Fibroblast of peridontal ligament (primary cell): ENCODE measurements around the gene STK11IP.

ENCODE experiments used
- DNase-seq: peaks from one replicate; pipeline ENCODE4 v3.0.0-alpha.2; 2010; ENCODE audit errors: extremely low read depth

STK11IP gene

DNA sequence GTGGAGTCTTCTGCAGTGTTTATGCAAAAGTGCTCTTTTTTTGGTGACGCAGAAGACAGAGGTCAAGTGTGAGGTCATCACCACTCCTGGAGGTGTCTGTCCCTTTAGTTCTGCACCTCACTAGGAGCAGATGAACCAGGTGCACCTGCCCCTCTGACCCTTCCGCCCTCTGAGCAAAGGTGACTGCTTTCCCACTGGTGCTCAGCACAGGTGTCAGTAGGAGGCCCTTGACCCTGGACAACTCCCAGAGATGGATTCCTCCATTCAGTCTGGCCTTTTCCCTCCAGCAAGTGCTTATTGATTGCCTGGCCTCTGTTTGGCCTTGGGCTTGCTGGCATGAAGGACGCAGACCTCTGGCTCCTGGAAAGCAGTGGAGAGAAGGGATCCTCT is 21.1 kb downstream of the STK11IP start:
- no peak for DNase-seq

DNA sequence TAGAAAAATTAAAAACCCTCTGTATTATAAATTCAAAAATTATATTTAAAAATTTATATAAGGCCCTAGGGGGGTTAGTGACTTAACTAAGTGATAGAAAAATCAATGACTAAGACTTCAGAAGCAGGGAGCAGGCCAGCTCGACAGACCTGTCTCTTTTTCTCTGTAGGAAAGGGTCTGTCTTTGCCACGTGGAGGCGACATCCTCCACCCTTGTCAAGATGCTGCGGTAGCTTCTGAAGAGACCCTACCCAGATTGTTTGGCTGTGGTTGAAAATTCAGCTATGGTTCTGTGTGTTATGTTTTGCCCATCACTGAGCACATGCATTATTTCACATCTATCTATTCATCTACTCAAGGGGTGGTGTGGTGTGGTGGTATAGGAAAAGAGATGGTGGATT is 21.6 kb downstream of the STK11IP start:
- DNase-seq: no peak

DNA sequence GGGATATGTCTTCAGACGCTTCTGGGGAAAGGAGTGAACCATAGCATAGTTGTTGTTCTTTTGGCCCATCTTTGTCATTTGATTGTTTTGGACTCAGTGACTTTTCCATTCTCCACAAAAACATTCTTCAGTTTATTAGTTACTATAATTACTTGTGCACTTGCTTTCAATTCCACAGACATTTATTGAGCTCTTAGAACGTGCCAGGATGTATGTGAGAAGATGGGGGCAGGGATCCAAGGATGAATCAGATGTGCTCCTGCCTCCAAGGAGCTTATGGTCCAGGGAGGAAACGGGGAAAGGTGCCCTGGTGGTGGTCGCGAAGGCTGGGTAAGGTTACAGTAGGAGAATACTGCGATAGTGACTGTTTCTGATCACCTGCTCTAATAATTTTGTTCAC is 22.9 kb downstream of the STK11IP start:
- no peak for DNase-seq

DNA sequence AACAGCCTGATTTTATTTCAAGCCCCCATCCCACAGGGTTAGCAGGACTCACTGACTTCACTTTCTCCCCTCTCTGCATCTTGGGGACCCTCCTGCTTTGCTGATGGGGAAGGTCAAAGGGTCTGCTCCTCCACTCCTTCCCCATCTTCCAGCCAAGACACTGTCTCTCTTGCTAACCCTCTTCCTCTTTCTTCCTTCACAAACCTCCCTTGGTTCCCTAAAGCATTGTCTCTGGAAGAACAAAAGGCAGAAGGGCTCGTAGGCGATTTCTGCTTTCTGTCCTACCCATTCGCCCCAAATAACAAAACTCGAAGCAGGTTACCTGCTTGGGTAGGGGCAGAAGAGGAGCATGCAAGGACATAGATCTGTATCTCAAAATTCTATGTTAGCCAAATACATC is 24.3 kb downstream of the STK11IP start:
- DNase-seq: no peak

DNA sequence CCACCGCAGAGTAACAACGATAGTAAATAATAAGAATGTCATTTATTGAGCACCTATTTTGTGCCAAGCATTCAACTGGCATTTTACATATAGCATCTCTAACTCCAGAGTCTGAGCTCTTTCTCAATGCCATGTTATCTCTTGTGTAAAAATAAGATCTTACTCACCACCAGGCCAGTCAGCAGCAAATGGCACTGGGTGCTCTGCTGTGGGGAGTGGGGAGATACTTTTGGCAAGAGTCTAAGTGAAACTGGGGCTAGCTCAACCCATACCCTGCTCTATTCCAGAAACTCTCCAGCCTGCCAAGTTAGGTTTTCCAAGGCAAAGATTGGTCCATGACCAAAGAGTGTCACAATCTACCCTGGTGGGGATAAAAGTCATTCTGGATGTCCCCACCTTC is 24.8 kb downstream of the STK11IP start:
- no peak for DNase-seq

DNA sequence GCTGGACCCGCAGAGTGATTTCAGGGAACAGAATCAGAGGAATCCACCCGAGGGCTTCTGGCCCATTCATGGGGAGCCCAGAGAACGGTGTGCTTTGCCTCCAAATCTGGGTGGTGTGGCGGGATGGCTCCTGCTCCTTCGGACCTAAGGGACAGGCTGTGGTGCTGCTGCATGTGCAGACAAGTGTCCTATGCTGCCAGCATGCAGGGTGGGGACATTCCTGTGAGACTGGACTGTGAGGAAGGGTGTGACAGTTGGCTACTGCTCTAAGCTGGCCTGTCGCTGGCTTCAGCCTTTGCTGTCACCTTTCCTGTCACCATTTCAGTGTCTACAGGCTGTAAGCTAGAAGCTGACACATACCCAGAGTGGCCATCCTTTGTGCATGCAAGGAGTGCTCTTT is 26.9 kb downstream of the STK11IP start:
- DNase-seq: no peak

DNA sequence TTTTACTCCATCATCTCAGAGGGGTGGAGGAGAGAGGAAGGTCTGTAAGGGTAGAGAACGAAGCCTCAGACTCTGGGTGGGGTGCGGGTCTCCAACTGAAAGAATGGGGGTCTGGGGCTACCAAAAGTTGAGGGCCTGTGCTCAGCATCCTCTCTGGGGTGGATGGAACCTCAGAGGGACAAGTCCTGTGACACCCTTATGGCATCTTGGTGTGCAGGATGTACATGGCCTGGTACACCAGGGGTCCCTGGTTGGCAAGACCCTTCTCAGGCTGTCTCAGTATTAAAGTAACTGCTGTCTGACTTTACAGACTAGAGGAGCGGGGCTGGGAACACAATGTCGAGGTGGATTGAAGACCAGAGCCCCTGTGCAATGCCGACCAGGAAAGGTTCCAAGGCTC is 27.5 kb downstream of the STK11IP start:
- no peak for DNase-seq

DNA sequence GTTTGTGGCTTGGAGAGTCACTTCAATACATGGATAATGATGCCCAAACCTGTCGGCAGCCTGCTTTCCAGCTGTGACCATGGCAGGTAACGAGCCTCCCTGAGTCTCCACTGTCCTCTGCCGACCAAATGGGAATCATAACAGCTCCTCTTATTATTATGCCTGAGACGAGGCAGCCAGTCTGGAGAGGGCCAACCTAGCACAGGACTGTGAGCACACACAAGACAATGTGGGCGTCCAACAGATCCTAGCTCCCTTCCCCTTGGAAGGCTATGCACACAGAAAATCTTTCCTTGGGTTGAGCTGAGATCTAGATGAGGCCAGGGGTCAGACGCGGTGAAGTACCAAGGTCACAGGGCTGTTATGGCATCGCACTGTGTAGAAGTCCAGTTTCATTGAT is 28.9 kb downstream of the STK11IP start:
- no peak for DNase-seq

DNA sequence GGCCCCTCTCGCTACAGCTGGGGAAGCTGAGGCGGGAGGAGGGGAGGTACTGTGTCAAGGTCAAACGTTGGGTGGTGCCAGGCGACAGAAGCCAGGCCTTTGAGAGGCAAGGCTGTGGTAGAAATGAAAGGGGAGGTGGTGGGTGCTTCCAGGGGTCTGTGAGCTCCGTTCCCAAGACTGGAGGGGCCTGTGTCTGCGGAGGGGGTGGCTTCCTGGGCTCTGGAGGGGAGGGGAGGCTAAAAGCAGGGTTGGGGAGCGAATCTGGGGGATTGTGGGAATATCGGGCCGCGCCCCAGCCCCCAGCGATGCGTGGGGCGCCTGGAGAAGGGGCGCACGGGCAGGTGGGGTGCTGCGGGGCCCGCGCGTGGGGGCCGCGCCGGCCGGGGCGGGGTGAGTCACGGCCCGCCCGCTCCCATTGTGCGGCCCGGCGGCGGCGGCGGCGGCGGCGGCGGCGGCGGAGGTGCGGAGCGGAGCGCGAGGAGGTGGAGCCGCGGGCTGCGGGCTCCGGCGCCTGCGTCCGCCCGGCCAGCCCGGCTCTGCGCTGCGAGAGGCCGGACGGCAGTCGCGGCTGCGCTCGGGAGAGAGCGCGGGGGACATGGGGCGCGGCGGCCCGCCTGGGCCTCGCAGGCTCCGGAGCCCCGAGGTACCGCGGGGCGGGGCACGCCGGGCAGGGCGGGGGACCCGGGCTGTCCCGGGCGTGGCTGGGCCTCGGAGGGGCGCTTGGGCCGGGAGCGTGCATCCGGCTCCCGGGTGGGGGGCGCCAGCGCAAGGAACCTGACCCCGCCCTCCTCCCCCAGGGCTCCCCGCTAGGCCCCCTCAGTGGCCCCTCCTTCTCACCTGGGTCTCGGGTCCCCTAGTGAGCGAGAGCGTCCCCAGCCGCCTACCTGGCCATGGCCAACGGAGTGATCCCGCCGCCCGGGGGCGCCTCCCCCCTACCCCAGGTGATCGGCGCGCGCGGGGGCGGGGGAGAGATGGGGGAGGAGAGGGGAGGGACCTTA is 29.7 kb downstream of the STK11IP start, which contains the start of gene SLC4A3:
TSS of gene SLC4A3 (plus strand) at position 528 of the 998 bp plus-strand sequence. CDS start at position 891, 363 bp downstream.
- DNase-seq: no peak

DNA sequence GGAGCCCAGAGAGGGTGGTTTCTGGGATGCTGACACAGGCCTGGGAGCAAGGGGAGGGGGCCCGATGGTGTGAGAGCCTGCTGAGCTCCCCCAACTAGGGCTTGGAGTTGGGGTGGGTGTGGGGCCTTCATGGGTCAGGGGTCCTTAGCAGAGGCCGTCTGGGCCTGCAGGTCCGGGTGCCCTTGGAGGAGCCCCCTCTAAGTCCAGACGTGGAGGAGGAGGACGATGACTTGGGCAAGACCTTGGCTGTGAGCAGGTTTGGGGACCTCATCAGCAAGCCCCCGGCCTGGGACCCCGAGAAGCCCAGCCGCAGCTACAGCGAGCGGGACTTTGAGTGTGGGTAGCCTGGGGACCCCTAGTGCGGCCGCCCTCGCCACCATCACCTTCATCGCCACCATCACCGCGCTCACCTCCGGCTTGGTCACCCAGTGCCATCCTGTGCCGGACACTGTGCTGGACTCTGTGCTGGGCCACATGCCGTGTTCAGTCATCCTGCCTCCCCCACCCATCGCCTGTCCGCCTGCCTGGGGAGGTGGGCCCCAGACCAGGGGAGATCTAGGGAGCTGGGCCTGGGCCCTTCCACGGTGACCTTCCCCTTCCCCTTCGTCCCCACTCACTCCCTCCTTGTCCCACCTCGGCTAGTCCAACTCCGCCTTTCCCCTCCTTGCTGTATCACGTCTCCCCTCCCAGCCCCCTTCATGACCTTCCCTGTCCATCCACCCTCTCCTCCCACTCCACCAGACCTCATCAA is 30.8 kb downstream of the STK11IP start:
- no peak for DNase-seq

DNA sequence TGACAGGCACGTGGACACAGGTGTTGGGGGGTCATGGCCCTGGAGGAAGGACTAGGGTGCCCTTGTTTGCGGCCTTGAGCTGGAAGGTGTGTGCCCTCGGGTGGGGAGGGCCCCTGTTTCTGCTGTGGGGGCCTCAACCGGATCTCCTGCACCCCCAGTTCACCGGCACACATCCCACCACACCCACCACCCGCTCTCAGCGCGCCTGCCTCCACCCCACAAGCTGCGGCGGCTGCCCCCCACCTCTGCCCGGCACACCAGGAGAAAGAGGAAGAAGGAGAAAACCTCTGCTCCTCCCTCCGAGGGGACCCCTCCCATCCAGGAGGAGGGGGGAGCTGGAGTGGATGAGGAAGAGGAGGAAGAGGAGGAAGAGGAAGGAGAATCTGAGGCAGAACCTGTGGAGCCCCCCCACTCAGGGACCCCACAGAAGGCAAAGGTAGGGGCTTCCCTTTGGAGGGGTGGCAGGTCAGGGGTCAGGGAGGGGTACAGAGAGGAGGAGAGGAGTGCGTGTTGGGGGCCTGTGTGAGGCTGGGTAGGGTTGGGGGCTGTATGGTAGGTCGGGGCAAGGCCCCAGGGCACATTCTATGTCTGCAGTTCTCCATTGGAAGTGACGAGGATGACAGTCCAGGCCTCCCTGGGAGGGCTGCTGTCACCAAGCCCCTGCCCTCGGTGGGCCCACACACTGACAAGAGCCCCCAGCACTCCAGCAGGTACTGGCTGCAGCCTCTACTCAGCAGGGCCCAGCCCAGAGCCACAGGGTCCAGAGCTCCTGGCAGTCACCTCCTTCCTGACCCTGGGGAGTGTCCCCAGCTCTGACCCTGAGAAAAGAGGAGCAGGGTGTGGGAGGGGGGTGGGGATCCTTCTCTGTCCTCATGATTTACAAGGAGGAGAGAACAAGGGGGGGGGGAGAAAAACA is 31.6 kb downstream of the STK11IP start:
- no peak for DNase-seq

DNA sequence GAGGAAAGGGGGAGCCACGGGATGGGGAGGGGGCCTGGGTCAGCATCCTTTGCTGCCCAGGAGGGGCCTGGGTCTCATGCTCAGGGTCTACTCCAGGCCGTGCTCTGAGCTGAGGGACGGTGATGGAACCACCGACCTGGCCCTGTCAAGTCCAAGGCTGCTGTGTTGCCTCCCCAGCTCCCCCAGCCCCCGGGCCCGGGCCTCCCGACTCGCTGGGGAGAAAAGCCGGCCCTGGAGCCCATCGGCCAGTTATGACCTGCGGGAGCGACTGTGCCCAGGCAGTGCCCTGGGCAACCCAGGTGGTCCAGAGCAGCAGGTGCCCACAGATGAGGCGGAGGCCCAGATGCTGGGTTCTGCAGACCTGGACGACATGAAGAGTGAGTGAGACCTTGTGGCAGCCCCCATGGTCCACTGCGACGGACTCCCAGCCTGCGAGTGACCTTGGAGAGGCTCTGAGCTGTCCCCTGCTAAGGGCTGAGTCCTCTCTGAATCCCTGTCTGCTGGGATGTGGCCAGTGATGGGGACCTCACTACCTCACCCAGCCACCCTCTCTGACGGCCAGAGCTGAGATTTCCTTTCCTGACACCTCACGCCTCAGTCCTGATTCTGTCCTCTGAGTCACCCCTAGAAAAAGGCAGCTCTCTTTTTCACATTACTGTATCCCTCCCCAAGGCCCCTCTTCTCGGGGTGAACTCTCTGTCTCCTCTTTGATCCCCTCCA is 32.5 kb downstream of the STK11IP start:
- DNase-seq: no peak

DNA sequence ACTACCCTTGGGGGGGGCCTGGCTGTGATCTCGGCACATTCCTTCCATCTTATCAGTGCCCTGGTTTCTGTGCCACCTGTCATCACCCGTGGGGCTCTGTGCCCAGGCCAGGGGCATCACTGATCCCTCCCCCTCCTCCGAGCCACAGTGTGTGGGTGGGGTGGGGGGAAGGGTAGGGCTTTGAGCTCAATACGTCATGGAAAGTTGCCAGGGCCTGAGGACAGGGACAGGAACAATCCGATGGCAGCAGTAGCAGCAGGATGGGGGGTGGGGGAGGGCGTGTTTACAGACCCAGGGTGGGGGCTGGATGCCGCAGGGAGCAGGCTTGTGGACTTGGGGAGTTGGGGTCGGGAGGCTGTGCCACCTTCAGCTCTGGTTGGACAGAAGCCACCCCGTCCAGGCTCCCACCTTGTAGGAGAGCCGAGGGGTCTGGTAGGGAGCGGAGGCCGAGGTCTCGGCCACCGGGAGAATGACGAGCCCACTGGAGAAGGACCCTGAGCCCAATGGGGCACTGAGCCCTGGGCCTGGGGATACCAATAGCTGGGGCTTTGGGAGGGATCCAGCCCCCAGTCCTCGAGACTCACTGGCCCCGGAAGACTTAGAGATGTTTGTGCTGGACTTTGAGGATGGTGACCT is 33.2 kb downstream of the STK11IP start:
- DNase-seq: no peak

DNA sequence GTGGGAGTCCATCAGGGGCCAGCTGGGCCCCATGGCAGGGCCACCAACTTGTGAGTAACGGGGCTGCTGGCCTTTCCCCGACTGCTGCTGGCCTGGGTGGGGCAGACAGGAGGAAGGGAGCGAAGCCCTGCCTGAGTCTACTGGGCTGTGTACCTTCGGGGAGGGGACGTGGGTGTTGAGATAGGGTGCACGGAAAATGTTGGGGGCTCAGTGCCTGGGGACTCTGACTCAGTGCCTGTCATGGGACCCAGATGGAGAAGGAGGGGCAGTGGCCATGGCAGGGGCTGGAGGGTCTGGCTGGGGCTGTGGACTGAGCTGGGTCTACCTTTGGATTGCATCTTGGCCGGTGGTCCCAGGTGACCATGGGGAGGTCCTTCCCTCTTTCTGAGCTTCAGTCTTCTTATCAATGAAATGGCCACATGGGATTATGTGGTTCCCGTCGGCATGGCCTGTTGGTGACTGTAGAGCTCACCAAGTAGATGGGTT is 33.8 kb downstream of the STK11IP start:
- no peak for DNase-seq

DNA sequence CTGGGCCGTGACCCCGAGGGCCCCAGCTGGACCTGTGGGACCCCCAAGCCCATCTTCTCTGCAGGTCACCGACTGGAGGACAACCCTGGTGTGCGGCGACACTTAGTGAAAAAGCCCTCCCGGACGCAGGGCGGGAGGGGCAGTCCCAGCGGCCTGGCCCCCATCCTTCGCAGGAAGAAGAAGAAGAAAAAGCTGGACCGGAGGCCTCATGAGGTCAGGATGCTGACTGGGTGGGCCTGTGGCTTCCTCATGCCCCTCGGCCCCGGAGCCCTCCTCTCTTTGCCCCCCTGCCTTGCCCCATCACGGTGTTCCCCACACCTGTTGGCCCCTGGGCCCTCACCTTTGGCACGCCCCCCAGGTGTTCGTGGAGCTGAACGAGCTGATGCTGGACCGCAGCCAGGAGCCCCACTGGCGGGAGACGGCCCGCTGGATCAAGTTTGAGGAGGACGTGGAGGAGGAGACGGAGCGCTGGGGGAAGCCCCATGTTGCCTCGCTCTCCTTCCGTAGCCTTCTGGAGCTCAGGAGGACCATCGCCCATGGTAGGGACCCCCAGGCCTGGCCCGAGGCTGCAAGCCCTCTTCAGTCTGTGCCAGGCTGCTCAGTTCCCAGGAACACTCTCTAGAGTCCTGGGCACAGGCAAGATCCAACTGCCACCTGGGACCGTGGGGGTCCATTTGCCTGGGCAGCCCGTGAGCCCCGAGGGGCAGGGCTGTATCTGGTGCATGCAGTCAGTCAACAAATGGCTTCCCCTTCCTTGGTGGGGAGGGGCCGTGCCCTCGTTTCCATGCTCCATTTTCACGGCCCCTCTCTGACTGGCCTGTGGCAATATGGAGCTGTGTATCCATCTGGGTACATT is 34.5 kb downstream of the STK11IP start:
- DNase-seq: no peak

DNA sequence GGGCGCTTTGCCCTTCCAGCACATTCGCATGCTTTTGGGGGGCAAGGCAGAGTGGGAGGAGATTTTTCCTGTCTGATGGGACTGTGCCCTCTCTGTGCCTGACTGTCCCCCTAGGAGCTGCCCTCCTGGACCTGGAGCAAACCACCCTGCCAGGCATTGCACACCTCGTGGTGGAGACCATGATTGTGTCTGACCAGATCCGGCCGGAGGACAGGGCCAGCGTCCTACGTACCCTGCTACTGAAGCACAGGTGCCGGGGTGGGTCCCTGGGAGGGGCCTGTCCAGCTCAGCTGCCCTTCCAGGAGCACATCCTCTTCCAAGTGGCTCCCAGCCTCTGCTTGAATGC is 35.1 kb downstream of the STK11IP start:
- DNase-seq: no peak

DNA sequence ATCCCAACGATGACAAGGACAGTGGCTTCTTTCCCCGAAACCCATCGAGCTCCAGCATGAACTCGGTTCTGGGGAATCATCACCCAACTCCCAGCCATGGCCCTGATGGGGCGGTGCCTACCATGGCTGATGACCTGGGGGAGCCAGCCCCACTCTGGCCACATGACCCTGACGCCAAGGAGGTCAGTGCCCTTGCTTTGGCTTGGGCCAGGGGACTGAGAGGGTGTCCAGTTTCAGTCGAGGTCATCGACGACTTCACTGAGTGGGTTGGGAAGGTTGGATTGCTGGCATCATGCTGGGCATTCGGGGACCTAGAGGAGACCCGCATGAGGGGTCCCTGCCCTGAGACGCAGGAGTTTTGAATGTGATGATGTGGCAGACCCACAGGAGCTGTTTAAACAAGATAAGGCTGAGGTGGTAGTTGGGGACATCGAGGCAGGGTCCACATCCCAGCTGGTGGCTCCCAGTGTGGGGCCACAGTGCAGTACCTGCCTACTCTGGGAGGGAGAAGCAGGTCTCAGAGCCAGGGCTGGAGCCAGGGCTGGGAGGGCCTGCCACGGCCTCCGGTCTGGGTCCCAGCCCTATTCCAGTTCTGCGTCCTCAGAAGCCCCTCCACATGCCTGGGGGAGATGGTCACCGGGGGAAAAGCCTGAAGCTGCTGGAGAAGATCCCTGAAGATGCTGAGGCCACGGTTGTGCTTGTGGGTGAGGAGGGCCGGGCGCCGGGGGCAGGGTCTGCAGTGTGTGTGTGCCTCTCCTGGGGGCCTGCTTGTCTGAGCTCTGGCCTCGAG is 35.8 kb downstream of the STK11IP start:
- no peak for DNase-seq

DNA sequence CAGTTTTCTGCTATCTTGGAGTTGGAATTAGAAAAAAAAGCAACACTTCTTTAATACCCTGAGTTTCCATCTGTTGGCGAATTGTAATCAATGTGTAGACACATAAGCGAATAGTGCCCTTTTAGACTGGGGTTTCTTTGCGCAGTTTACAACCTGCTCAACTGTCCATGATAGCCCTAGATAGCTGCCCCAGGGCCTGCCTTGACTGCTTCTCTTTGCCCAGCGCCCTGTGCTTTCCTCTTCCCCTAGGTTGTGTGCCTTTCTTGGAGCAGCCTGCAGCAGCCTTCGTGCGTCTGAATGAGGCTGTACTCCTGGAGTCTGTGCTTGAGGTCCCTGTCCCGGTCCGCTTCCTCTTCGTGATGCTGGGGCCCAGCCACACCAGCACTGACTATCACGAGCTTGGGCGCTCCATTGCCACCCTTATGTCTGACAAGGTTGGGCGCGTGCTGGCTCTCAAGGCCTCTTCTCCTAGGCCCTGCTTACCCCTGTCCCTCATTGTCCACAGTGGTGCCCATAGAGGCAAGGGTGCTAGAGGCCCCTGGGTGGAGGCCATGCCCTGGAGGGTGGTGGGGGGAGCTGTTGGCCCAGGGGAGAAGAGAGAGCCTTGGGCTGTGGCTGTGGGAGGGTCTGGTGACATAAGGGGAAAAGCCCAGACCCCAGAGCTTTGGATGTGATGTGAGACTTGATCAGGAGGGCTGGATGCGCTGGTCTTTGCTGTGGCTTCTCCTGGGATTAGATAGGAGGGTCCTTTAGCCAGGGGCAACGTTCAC is 36.7 kb downstream of the STK11IP start:
- DNase-seq: no peak
